ENCODE results near the gene TM4SF4. TPM values are rescaled to one million over a fixed set of nuclear protein-coding genes. Genes with fewer than 3 reads are reported as not detected.

The TM4SF4 gene
- polyA plus RNA-seq, 1 donor (not counting 4 experiments of a cell fraction or from before 2014, with no cell fraction given), result not detected

DNA sequence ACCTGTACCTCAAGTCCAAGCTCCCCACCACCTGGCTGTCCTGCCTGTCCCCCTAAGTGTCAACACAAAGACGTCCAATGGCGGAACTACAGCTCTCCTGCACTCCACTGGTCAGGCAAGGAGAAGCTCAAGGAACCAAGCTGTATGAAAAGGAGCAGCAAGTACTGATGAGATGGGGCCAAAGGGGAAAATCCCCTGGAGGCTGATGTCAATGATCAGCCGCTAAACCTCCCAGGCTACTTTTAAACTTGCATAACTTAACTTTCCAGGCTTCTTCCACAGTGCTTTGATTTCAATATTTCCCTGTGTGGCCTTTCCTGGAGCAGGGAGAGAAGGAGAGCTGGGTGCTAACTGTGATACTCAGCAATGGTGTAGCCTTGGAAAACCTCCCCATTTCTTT lies 35.0 kb downstream of the TM4SF4 start:
- FAIRE-seq (no peak), DNase-seq (ENCODE audit: low read depth, low spot score) (no peak)
- Histone ChIP-seq H2AFZ (ENCODE audit: control insufficient read depth, low read length) (no peak overlapping the region), H3K27ac (ENCODE audit: control insufficient read depth, insufficient read depth, low read length) (no peak overlapping the region), H3K27me3 (ENCODE audit: control insufficient read depth, extremely low read depth, insufficient read depth, low read length) (no peaks in the 10 kb centered on the region), H3K9me3 (ENCODE audit: control insufficient read depth, low read depth, low read length) (no peaks in the 10 kb centered on the region), H3K4me2 (ENCODE audit: control insufficient read depth, extremely low read depth, insufficient read depth, low read depth, low read length) (no peak overlapping the region), H3K36me3 (ENCODE audit: control insufficient read depth in 2 of 2, extremely low read depth in 1 of 2, insufficient read depth in 2 of 2, low read length in 2 of 2) (no peaks in the 10 kb centered on the region), H3K79me2 (ENCODE audit: control insufficient read depth, insufficient read depth, low read length) (no peaks in the 10 kb centered on the region), H3K4me3 (ENCODE audit: control insufficient read depth in 2 of 3, extremely low read depth in 1 of 3, insufficient read depth in 2 of 3, low read depth in 1 of 3, low read length in 3 of 3) (no peak overlapping the region), H3K9ac (ENCODE audit: control insufficient read depth, extremely low read depth, insufficient read depth, low read length) (no peak overlapping the region), H3K9me1 (ENCODE audit: control insufficient read depth, extremely low read depth, insufficient read depth, low read length) (no peaks in the 10 kb centered on the region), H3K4me1 (ENCODE audit: control insufficient read depth, extremely low read depth, insufficient read depth, low read length) (no peaks in the 10 kb centered on the region), H4K20me1 (ENCODE audit: control insufficient read depth, extremely low read depth, insufficient read depth, low read length) (no peaks in the 10 kb centered on the region)
- dilution Hi-C loops (cut with MboI; ENCODE audit: extremely low pct_ligation_motif_present, low sequenced_read_pairs), result no loop called here
- no peak for TF ChIP-seq EZH2 (IDR thresholded peaks at IDR 0.05; ENCODE audit: low read length)
- TF ChIP-seq, protein P1, sequence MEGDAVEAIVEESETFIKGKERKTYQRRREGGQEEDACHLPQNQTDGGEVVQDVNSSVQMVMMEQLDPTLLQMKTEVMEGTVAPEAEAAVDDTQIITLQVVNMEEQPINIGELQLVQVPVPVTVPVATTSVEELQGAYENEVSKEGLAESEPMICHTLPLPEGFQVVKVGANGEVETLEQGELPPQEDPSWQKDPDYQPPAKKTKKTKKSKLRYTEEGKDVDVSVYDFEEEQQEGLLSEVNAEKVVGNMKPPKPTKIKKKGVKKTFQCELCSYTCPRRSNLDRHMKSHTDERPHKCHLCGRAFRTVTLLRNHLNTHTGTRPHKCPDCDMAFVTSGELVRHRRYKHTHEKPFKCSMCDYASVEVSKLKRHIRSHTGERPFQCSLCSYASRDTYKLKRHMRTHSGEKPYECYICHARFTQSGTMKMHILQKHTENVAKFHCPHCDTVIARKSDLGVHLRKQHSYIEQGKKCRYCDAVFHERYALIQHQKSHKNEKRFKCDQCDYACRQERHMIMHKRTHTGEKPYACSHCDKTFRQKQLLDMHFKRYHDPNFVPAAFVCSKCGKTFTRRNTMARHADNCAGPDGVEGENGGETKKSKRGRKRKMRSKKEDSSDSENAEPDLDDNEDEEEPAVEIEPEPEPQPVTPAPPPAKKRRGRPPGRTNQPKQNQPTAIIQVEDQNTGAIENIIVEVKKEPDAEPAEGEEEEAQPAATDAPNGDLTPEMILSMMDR (optimal IDR thresholded peaks at IDR 0.05 in 1 of 3, IDR thresholded peaks at IDR 0.05 in 1 of 3, conservative IDR thresholded peaks at IDR 0.05 in 1 of 3; ENCODE audit: extremely low read depth in 1 of 3, insufficient read depth in 2 of 3, low read length in 3 of 3), result no peak

DNA sequence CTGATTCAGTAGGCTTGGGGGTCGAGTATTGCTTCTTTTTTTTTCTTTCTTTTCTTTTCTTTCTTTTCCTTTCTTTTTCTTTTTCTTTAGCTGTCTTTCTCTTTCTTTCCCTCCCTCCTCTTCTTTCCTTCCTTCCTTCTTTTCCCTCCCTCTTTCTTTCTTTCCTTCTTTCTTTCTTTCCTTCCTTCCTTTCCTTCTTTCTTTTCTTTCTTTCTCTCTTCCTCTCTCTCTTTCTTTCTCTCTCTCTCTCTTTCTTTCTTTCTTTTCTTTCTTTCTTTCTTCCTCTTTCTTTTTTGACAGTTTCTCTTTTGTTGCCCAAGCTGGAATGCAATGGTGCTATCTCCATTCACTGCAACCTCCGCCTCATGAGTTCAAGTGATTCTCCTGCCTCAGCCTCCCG lies 36.0 kb downstream of the TM4SF4 start:
- no peak for FAIRE-seq
- Histone ChIP-seq H3K4me1 (ENCODE audit: control insufficient read depth, extremely low read depth, insufficient read depth, low read length) (no peaks in the 10 kb centered on the region), H3K9me3 (ENCODE audit: control insufficient read depth, low read depth, low read length) (no peaks in the 10 kb centered on the region), H3K4me3 (ENCODE audit: control insufficient read depth in 2 of 3, extremely low read depth in 1 of 3, insufficient read depth in 2 of 3, low read depth in 1 of 3, low read length in 3 of 3) (no peak overlapping the region), H3K27me3 (ENCODE audit: control insufficient read depth, extremely low read depth, insufficient read depth, low read length) (no peaks in the 10 kb centered on the region), H2AFZ (ENCODE audit: control insufficient read depth, low read length) (no peak overlapping the region), H4K20me1 (ENCODE audit: control insufficient read depth, extremely low read depth, insufficient read depth, low read length) (no peaks in the 10 kb centered on the region), H3K27ac (ENCODE audit: control insufficient read depth, insufficient read depth, low read length) (no peak overlapping the region), H3K4me2 (ENCODE audit: control insufficient read depth, extremely low read depth, insufficient read depth, low read depth, low read length) (no peak overlapping the region), H3K36me3 (ENCODE audit: control insufficient read depth in 2 of 2, extremely low read depth in 1 of 2, insufficient read depth in 2 of 2, low read length in 2 of 2) (no peaks in the 10 kb centered on the region), H3K79me2 (ENCODE audit: control insufficient read depth, insufficient read depth, low read length) (no peaks in the 10 kb centered on the region), H3K9me1 (ENCODE audit: control insufficient read depth, extremely low read depth, insufficient read depth, low read length) (no peaks in the 10 kb centered on the region), H3K9ac (ENCODE audit: control insufficient read depth, extremely low read depth, insufficient read depth, low read length) (no peak overlapping the region)
- TF ChIP-seq EZH2 (IDR thresholded peaks at IDR 0.05; ENCODE audit: low read length), result no peak
- TF ChIP-seq, protein P1 (optimal IDR thresholded peaks at IDR 0.05 in 1 of 3, IDR thresholded peaks at IDR 0.05 in 1 of 3, conservative IDR thresholded peaks at IDR 0.05 in 1 of 3; ENCODE audit: extremely low read depth in 1 of 3, insufficient read depth in 2 of 3, low read length in 3 of 3), result no peak
- no peak for DNase-seq (ENCODE audit: low read depth, low spot score)
- dilution Hi-C loops (cut with MboI; ENCODE audit: extremely low pct_ligation_motif_present, low sequenced_read_pairs), result no loop called here

Data from keratinocyte (primary cell).